Activated naive CD8-positive, alpha-beta T cell treated with anti-CD3 and anti-CD28 coated beads, Interleukin-2, amount 10 ng/mL, durations not matched to agents 7 days and 5 days (primary cell): ENCODE data around the gene LIN54. TPM values are rescaled to one million over a fixed set of nuclear protein-coding genes. Genes with fewer than 3 reads are reported as not detected.
"Not testable (repeated sequence)": the region's sequence is repeated elsewhere in the genome, so short reads cannot be mapped to it uniquely, and the experiment has no call there.

ENCODE experiments used
- ATAC-seq: fragments of 150-1000 bp; cut with Tn5 transposase; one replicate; pipeline ENCODE4 v1.10.0; 2021; ENCODE audit warnings: low read depth, moderate library complexity
- POLR2A ChIA-PET: fragments of 350-600 bp; sonication (Branson Sonifier 250); formaldehyde crosslinking; loops from one replicate; lab custom pipeline; 2021; ENCODE audit warnings: antibody characterized with exemption; lab: Charles Lee
- DNase-seq: peaks from one replicate; pipeline ENCODE4 v3.0.0; 2021
- H3K27ac Mint-ChIP-seq: one replicate; pipeline ENCODE4 v1.8.0; 2022; ENCODE audit warnings: mild to moderate bottlenecking, mixed read lengths
- H3K27me3 Mint-ChIP-seq: one replicate; pipeline ENCODE4 v1.8.0; 2022; ENCODE audit warnings: mild to moderate bottlenecking, moderate library complexity, mixed read lengths
- H3K36me3 Mint-ChIP-seq: one replicate; pipeline ENCODE4 v1.8.0; 2021; ENCODE audit warnings: mild to moderate bottlenecking, mixed read lengths
- H3K4me1 Mint-ChIP-seq: one replicate; pipeline ENCODE4 v1.8.0; 2021; ENCODE audit warnings: mixed read lengths
- H3K4me3 Mint-ChIP-seq: one replicate; pipeline ENCODE4 v1.8.0; 2022; ENCODE audit warnings: mild to moderate bottlenecking, moderate library complexity, mixed read lengths
- H3K9me3 Mint-ChIP-seq: one replicate; pipeline ENCODE4 v1.8.0; 2021; ENCODE audit warnings: mixed read lengths
- total RNA-seq, 2 experiments: library from RNA; stranded (reverse); gene quantifications; one replicate each; pipeline ENCODE4 v1.2.3, GENCODE V29; 2021

The LIN54 gene
- total RNA-seq, 2 experiments from 2014 or later: 34.3 to 34.9 TPM

- Mint-ChIP-seq H3K4me1 (peaks cover 25% of the 10 kb centered on the region), H3K36me3 (peaks cover 26% of the 10 kb centered on the region)
- H3K4me3 Mint-ChIP-seq, POLR2A ChIA-PET, H3K27ac Mint-ChIP-seq, DNase-seq, H3K27me3 Mint-ChIP-seq, ATAC-seq, H3K9me3 Mint-ChIP-seq: not testable (repeated sequence)
Observed at GRCh38 chr4:83003044-83003791, 7.4 kb downstream of the LIN54 start.

- H3K4me3 Mint-ChIP-seq: no peak overlapping the region
- H3K36me3 Mint-ChIP-seq: peaks cover 23% of the 10 kb centered on the region
- DNase-seq (no peak), ATAC-seq (no peak)
- H3K27me3 Mint-ChIP-seq: no peaks in the 10 kb centered on the region
- peaks cover 18% of the 10 kb centered on the region for H3K4me1 Mint-ChIP-seq
- peak overlapping the region; percentile 19 for H3K27ac Mint-ChIP-seq
- POLR2A ChIA-PET: no interaction called here
- no peaks in the 10 kb centered on the region for H3K9me3 Mint-ChIP-seq
Observed at GRCh38 chr4:83002329-83002728, 8.3 kb downstream of the LIN54 start.

- peaks cover 8% of the 10 kb centered on the region for H3K4me1 Mint-ChIP-seq
- H3K36me3 Mint-ChIP-seq: peaks cover 22% of the 10 kb centered on the region
Observed at GRCh38 chr4:82998898-82999297, 11.7 kb downstream of the LIN54 start.

GRCh38 chr4:82994834-82995233 lies 15.8 kb downstream of the LIN54 start:
- Mint-ChIP-seq H3K4me1 (peaks cover 12% of the 10 kb centered on the region), H3K27me3 (no peaks in the 10 kb centered on the region), H3K4me3 (no peak overlapping the region), H3K27ac (no peak overlapping the region), H3K36me3 (peaks cover 11% of the 10 kb centered on the region), H3K9me3 (no peaks in the 10 kb centered on the region)
- ATAC-seq (no peak), DNase-seq (no peak)
- POLR2A ChIA-PET: interaction anchor here (0.7 kb wide), 1 partner anchor 41 kb away, joined by 3 read pairs; no protein-coding TSS in a partner anchor

More at GRCh38 chr4:82998898-82999297, 11.7 kb downstream of the LIN54 start:
- DNase-seq (no peak), ATAC-seq (no peak)
- H3K9me3 Mint-ChIP-seq: no peaks in the 10 kb centered on the region
- POLR2A ChIA-PET: interaction anchor here (0.6 kb wide), 2 partner anchors 78 to 177 kb away, joined by 3 read pairs; no protein-coding TSS in a partner anchor
- no peak overlapping the region for H3K4me3 Mint-ChIP-seq
- no peak overlapping the region for H3K27ac Mint-ChIP-seq
- no peaks in the 10 kb centered on the region for H3K27me3 Mint-ChIP-seq

DNA sequence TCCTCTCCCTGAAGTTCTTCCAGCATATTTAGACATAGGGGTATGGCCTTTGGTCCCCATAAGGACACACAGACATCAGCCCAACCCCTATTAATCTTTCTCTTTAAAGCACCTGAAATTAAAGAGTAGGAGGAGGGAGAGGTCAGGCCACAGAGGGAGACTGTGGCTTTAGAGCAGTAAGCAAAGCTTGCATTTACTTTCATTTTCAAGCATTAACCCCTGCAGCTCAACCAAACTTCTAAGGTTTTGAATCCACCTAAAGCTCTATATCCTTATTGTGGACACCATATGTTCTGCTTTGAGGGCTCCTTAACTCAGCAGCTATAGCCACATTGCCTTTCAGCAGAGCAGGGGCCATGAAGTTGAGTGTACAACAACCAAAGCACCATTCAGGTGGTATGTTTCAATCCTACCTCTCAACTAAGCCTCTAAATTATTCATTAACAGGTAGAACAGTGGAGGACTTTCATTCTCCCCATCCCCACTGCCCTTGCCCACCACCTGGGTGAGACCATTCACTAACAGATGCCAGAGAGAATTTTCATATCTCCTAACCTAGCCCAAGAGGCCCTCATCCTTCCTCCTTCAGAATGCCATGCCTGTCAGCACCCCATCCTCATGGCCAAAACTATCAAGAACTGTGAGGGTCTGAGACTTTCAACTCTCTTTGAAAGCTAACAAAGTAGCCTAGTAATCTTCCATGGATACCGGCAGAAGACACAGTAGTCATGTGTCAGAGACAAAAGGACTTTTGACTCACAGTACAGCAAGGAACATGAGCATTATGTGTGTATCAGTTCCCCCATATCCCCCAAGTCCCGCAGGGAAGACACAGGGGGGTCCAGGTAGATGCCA lies 20.8 kb downstream of the LIN54 start:
- Mint-ChIP-seq H3K4me3 (peak overlapping the region; percentile 78), H3K27me3 (no peaks in the 10 kb centered on the region), H3K4me1 (peaks cover 21% of the 10 kb centered on the region), H3K9me3 (no peaks in the 10 kb centered on the region), H3K27ac (peak overlapping the region; percentile 91), H3K36me3 (peaks cover 13% of the 10 kb centered on the region)
- DNase-seq: no peak
- peak; percentile 93 for ATAC-seq
- POLR2A ChIA-PET: interaction anchor here (1.0 to 1.6 kb wide), 3 partner anchors 22 to 45 kb away, joined by 3 to 9 read pairs (median 9); partner anchors contain the start of genes COPS4 and LIN54

DNA sequence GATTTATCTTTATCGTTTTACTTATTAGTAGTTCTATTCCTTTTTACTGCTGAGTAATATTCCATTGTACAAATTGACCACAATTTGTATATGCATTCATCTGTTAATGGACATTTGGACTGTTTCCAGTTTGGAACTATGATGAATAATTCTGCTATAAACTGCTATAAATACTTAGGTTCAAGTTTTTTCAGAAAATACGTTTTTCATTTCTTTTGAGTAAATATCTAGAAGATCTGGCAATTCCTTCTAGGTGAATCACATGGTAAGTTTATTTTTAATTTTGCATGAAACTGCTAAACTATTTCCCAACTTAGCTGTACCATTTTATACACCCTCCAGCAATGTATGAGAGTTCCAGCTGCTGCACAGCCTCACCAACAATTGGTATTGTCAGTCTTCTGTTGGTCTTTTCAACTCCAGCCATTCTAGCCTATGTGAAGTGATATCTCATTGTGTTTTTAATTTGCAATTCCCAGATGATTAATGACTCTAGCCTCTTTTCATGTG lies 22.2 kb downstream of the LIN54 start:
- DNase-seq (no peak), ATAC-seq (no peak)
- H3K4me3 Mint-ChIP-seq: no peak overlapping the region
- H3K36me3 Mint-ChIP-seq: peaks cover 21% of the 10 kb centered on the region
- POLR2A ChIA-PET: interaction anchor here (1.5 kb wide), 1 partner anchor 23 kb away, joined by 9 read pairs; the partner anchor contains the start of gene LIN54
- no peaks in the 10 kb centered on the region for H3K9me3 Mint-ChIP-seq
- H3K27me3 Mint-ChIP-seq: no peaks in the 10 kb centered on the region
- no peak overlapping the region for H3K27ac Mint-ChIP-seq
- H3K4me1 Mint-ChIP-seq: peaks cover 29% of the 10 kb centered on the region

DNA sequence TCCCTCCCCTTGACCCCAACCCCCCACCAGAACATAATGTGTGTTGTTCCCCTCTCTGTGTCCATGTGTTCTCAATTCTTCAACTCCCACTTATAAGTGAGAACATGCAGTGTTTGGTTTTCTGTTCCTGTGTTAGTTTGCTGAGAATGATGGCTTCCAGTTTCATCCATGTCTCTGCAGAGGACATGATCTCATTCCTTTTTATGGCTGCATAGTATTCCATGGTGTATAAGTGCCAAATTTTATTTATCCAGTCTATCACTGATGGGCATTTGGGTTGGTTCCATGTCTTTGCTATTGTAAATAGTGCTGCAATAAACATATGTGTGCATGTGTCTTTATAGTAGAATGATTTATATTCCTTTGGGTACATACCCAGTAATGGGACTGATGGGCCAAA lies 23.1 kb downstream of the LIN54 start:
- POLR2A ChIA-PET, H3K27ac Mint-ChIP-seq, H3K27me3 Mint-ChIP-seq, ATAC-seq, H3K9me3 Mint-ChIP-seq, H3K4me3 Mint-ChIP-seq, DNase-seq: not testable (repeated sequence)
- peaks cover 21% of the 10 kb centered on the region for H3K36me3 Mint-ChIP-seq
- peaks cover 29% of the 10 kb centered on the region for H3K4me1 Mint-ChIP-seq

- Mint-ChIP-seq H3K4me1 (peaks cover 19% of the 10 kb centered on the region), H3K4me3 (no peak overlapping the region), H3K27ac (peak overlapping the region; percentile 65), H3K9me3 (no peaks in the 10 kb centered on the region), H3K27me3 (no peaks in the 10 kb centered on the region), H3K36me3 (peaks cover 24% of the 10 kb centered on the region)
- POLR2A ChIA-PET: no interaction called here
- ATAC-seq: no peak
- no peak for DNase-seq
Observed at GRCh38 chr4:82984459-82984858, 26.2 kb downstream of the LIN54 start.

GRCh38 chr4:82983444-82983843 lies 27.2 kb downstream of the LIN54 start:
- DNase-seq (no peak), ATAC-seq (no peak)
- POLR2A ChIA-PET: no interaction called here
- Mint-ChIP-seq H3K4me3 (no peak overlapping the region), H3K36me3 (peaks cover 22% of the 10 kb centered on the region), H3K9me3 (no peaks in the 10 kb centered on the region), H3K27ac (no peak overlapping the region), H3K4me1 (peaks cover 11% of the 10 kb centered on the region), H3K27me3 (no peaks in the 10 kb centered on the region)

DNA sequence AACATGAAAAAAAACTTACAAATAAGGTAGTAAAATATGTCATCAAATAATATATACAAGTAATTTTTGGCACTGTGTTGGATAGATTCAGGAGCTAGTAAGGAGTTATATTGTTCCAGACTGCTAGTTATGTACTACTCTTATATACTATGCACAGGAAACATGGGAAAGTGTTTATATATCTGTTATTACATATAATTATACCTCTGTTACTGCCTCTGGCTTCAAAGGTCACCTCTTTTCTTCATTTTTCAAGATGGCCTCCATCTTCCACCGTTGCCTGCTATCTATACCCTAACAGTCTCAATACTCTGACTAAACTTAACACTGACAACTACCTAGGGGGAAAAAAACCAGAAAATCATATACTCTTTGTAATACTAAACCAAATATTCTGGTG lies 29.5 kb downstream of the LIN54 start:
- H3K27me3 Mint-ChIP-seq: no peaks in the 10 kb centered on the region
- no peak overlapping the region for H3K4me3 Mint-ChIP-seq
- H3K4me1 Mint-ChIP-seq: peaks cover 10% of the 10 kb centered on the region
- no peak for ATAC-seq
- peaks cover 24% of the 10 kb centered on the region for H3K36me3 Mint-ChIP-seq
- no peaks in the 10 kb centered on the region for H3K9me3 Mint-ChIP-seq
- DNase-seq: no peak
- no peak overlapping the region for H3K27ac Mint-ChIP-seq
- POLR2A ChIA-PET: no interaction called here

GRCh38 chr4:82975792-82976191 lies 34.8 kb downstream of the LIN54 start:
- Mint-ChIP-seq H3K36me3 (peaks cover 34% of the 10 kb centered on the region), H3K27ac (no peak overlapping the region), H3K27me3 (no peaks in the 10 kb centered on the region), H3K4me3 (no peak overlapping the region), H3K4me1 (peaks cover 2% of the 10 kb centered on the region), H3K9me3 (no peaks in the 10 kb centered on the region)
- DNase-seq: no peak
- no peak for ATAC-seq
- POLR2A ChIA-PET: no interaction called here

GRCh38 chr4:82969414-82969813 lies 41.2 kb downstream of the LIN54 start:
- ATAC-seq: no peak
- Mint-ChIP-seq H3K27ac (no peak overlapping the region), H3K27me3 (no peaks in the 10 kb centered on the region), H3K9me3 (no peaks in the 10 kb centered on the region), H3K4me3 (no peak overlapping the region), H3K36me3 (peaks cover 54% of the 10 kb centered on the region), H3K4me1 (peaks cover 5% of the 10 kb centered on the region)
- no peak for DNase-seq
- POLR2A ChIA-PET: no interaction called here

- Mint-ChIP-seq H3K4me1 (peaks cover 5% of the 10 kb centered on the region), H3K9me3 (no peaks in the 10 kb centered on the region), H3K36me3 (peaks cover 55% of the 10 kb centered on the region), H3K27ac (no peak overlapping the region), H3K27me3 (no peaks in the 10 kb centered on the region), H3K4me3 (no peak overlapping the region)
- no peak for ATAC-seq
- DNase-seq: no peak
- POLR2A ChIA-PET: no interaction called here
Observed at GRCh38 chr4:82968972-82969371, 41.7 kb downstream of the LIN54 start.
